ENCODE data around the gene TARBP1. TPM values are rescaled to one million over a fixed set of nuclear protein-coding genes. Genes with fewer than 3 reads are reported as not detected.
A peak's percentile ranks its signal among the peaks of the same experiment; 100 is the strongest.

TARBP1 gene
- total RNA-seq, 1 donor from 2014 or later, result 15.0 TPM

- no peaks in the 10 kb centered on the region for H3K27me3 ChIP-seq (ENCODE audit: control insufficient read depth, insufficient read depth, low read length)
- peaks cover 1% of the 10 kb centered on the region for H3K36me3 ChIP-seq (ENCODE audit: control insufficient read depth, insufficient read depth, low read length)
- FAIRE-seq (peak; percentile 76), DNase-seq (ENCODE audit: low read depth) (peak; percentile 46)
- TF ChIP-seq, protein P1, sequence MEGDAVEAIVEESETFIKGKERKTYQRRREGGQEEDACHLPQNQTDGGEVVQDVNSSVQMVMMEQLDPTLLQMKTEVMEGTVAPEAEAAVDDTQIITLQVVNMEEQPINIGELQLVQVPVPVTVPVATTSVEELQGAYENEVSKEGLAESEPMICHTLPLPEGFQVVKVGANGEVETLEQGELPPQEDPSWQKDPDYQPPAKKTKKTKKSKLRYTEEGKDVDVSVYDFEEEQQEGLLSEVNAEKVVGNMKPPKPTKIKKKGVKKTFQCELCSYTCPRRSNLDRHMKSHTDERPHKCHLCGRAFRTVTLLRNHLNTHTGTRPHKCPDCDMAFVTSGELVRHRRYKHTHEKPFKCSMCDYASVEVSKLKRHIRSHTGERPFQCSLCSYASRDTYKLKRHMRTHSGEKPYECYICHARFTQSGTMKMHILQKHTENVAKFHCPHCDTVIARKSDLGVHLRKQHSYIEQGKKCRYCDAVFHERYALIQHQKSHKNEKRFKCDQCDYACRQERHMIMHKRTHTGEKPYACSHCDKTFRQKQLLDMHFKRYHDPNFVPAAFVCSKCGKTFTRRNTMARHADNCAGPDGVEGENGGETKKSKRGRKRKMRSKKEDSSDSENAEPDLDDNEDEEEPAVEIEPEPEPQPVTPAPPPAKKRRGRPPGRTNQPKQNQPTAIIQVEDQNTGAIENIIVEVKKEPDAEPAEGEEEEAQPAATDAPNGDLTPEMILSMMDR (IDR thresholded peaks at IDR 0.05; ENCODE audit: insufficient read depth, low read length, severe bottlenecking), result no peak
- no peak overlapping the region for H3K4me3 ChIP-seq (ENCODE audit: low read depth, low read length)
Measured at GRCh38 chr1:234458352-234459017, 20.5 kb downstream of the TARBP1 start.

DNA sequence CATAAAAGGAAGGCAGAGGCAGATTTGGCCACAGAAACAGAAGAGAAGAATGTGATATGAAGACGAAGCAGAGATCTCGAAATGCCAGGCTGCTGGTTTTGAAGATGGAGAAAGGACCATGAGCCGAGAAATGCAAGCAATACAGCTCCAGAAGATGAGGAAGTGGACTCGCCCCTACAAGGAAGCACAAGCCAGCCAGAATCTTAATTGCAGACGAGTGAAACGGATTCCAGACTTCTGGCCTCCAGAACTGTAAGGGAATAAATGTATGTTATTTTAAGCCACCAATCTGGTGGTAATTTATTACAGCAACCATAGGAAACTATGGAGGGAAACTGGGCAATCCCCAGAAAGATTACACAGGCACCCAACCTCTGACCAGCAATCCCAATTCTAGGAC is 24.1 kb downstream of the TARBP1 start:
- no peak overlapping the region for H3K4me3 ChIP-seq (ENCODE audit: low read depth, low read length)
- H3K36me3 ChIP-seq (ENCODE audit: control insufficient read depth, insufficient read depth, low read length), result peaks cover 1% of the 10 kb centered on the region
- DNase-seq (ENCODE audit: low read depth) (no peak), FAIRE-seq (no peak)
- no peaks in the 10 kb centered on the region for H3K27me3 ChIP-seq (ENCODE audit: control insufficient read depth, insufficient read depth, low read length)
- TF ChIP-seq, protein P1 (IDR thresholded peaks at IDR 0.05; ENCODE audit: insufficient read depth, low read length, severe bottlenecking), result no peak

DNA sequence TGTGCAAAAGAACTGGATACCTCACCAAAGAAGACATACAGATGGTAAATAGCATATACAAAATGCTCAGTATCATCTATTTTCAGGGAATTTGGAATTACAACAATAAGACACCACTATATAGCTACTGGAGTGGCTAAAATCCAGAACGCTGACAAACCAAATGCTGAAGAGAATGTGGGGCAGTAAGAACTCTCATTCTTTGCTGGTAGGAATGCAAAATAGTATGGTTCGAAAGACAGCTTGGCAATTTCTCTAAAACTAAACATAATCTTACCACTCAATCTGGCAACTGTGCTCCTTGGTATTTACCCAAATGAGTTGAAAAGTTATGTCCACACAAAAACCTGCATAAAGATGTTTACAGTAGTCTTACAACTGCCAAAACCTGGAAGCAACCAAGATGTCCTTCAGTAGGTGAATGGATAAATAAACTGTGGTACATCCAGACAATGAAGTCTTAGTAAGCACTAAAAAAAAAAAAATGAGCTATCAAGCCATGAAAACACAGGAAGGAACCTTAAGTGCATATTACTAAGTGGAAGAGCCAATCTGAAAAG is 26.5 kb downstream of the TARBP1 start:
- H3K27me3 ChIP-seq (ENCODE audit: control insufficient read depth, insufficient read depth, low read length), result no peaks in the 10 kb centered on the region
- H3K4me3 ChIP-seq (ENCODE audit: low read depth, low read length), result no peak overlapping the region
- FAIRE-seq, result no peak
- peaks cover 1% of the 10 kb centered on the region for H3K36me3 ChIP-seq (ENCODE audit: control insufficient read depth, insufficient read depth, low read length)
- no peak for DNase-seq (ENCODE audit: low read depth)
- TF ChIP-seq, protein P1 (IDR thresholded peaks at IDR 0.05; ENCODE audit: insufficient read depth, low read length, severe bottlenecking), result no peak

- FAIRE-seq (no peak), DNase-seq (ENCODE audit: low read depth) (no peak)
- TF ChIP-seq, protein P1 (IDR thresholded peaks at IDR 0.05; ENCODE audit: insufficient read depth, low read length, severe bottlenecking), result no peak
- Histone ChIP-seq H3K36me3 (ENCODE audit: control insufficient read depth, insufficient read depth, low read length) (no peaks in the 10 kb centered on the region), H3K4me3 (ENCODE audit: low read depth, low read length) (no peak overlapping the region), H3K27me3 (ENCODE audit: control insufficient read depth, insufficient read depth, low read length) (no peaks in the 10 kb centered on the region)
Measured at GRCh38 chr1:234440348-234440747, 38.6 kb downstream of the TARBP1 start.

DNA sequence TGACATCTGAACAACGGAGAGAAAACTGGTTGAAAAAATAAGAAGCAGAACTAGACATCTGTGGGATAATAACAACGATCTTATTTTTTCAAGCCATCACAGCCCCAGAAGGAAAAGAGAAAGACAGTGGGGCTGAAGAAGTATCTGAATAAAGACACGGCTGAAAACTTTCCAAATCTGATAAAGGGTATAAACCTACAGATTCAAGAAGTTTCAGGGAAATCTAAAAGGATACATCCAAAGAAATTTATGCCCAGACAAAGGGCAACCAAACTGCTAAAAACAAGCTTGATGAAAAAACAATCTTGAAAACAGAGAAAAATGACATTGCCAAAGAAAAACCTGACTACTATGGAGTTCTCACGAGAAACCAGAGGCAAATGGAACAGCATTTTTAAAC is 40.4 kb downstream of the TARBP1 start:
- Histone ChIP-seq H3K27me3 (ENCODE audit: control insufficient read depth, insufficient read depth, low read length) (no peaks in the 10 kb centered on the region), H3K4me3 (ENCODE audit: low read depth, low read length) (no peak overlapping the region), H3K36me3 (ENCODE audit: control insufficient read depth, insufficient read depth, low read length) (no peaks in the 10 kb centered on the region)
- DNase-seq (ENCODE audit: low read depth) (no peak), FAIRE-seq (no peak)
- TF ChIP-seq, protein P1 (IDR thresholded peaks at IDR 0.05; ENCODE audit: insufficient read depth, low read length, severe bottlenecking), result no peak

Measured in bronchial epithelial cell (primary cell).